ENCODE measurements around the gene GPR146.

GRCh38 chr7:1026721-1027161, 17.6 kb upstream of the GPR146 start:
- no peak for TF ChIP-seq CTCF (IDR thresholded peaks at IDR 0.05)
- TF ChIP-seq EP300 (IDR thresholded peaks at IDR 0.05) = no peak
- no peak for TF ChIP-seq POLR2AphosphoS5 (IDR thresholded peaks at IDR 0.05)
- no peak for TF ChIP-seq POLR2A (IDR thresholded peaks at IDR 0.05)

Data from stomach (tissue), 4 donors.